HPDE6-E6E7 (cell line): ENCODE data around the gene OR2H1.

ENCODE experiments used
- DNase-seq: peaks from one replicate; pipeline ENCODE4 v3.0.0; 2011; ENCODE audit warnings: missing footprints; ENCODE audit errors: extremely low spot score

Gene OR2H1

GRCh38 chr6:29510202-29510601, 53.2 kb downstream of the OR2H1 start:
- no peak for DNase-seq

GRCh38 chr6:29510746-29511300, 53.9 kb downstream of the OR2H1 start:
- DNase-seq: no peak
